Prostate gland (tissue), 2 donors: ENCODE data around the gene AASDHPPT.

Experiments
- POLR2A ChIP-seq: fragments of 450-650 bp; IDR thresholded peaks from one replicate; pipeline ENCODE4 v1.6.1; 2016; ENCODE audit warnings: antibody characterized with exemption, mild to moderate bottlenecking
- POLR2AphosphoS5 ChIP-seq: sonication (generic); formaldehyde crosslinking; IDR thresholded peaks from one replicate; pipeline ENCODE4 v1.6.1; 2017; ENCODE audit warnings: antibody characterized with exemption
- TF ChIP-seq, protein P1 (sequence below), 4 experiments: fragments of 200-600 bp in 2 of 4; fragments of 450-650 bp in 2 of 4; sonication (generic) in 2 of 4; IDR thresholded peaks; 1 replicate in 3 of 4; 2 replicates in 1 of 4; pipeline ENCODE4 v1.5.1; 2016 to 2019; ENCODE audit warnings: antibody characterized with exemption in 4 of 4, mild to moderate bottlenecking in 2 of 4, moderate library complexity in 2 of 4

GRCh38 chr11:106098893-106099553 lies 21.6 kb downstream of the AASDHPPT start:
- TF ChIP-seq, protein P1, sequence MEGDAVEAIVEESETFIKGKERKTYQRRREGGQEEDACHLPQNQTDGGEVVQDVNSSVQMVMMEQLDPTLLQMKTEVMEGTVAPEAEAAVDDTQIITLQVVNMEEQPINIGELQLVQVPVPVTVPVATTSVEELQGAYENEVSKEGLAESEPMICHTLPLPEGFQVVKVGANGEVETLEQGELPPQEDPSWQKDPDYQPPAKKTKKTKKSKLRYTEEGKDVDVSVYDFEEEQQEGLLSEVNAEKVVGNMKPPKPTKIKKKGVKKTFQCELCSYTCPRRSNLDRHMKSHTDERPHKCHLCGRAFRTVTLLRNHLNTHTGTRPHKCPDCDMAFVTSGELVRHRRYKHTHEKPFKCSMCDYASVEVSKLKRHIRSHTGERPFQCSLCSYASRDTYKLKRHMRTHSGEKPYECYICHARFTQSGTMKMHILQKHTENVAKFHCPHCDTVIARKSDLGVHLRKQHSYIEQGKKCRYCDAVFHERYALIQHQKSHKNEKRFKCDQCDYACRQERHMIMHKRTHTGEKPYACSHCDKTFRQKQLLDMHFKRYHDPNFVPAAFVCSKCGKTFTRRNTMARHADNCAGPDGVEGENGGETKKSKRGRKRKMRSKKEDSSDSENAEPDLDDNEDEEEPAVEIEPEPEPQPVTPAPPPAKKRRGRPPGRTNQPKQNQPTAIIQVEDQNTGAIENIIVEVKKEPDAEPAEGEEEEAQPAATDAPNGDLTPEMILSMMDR (IDR thresholded peaks at IDR 0.05), result no peak
- TF ChIP-seq POLR2A (no peak), POLR2AphosphoS5 (no peak)
